PFSK-1 (cell line): ENCODE results near the gene SCMH1.

Experiments
- REST ChIP-seq, 2 experiments: IDR thresholded peaks; 2 replicates each; pipeline versions ENCODE4 v1.6.1 to v1.8.0; 2011 to 2012; ENCODE audit warnings: low read depth in 2 of 2, low read length in 2 of 2, control low read depth in 1 of 2, inconsistent platforms in 1 of 2, mild to moderate bottlenecking in 1 of 2, moderate library complexity in 1 of 2; ENCODE audit not compliant: insufficient read depth in 1 of 2
- SIN3A ChIP-seq: IDR thresholded peaks from 2 replicates; pipeline ENCODE4 v1.6.1; 2012; ENCODE audit warnings: mild to moderate bottlenecking, low read length, moderate library complexity, borderline replicate concordance; ENCODE audit not compliant: insufficient read depth

DNA sequence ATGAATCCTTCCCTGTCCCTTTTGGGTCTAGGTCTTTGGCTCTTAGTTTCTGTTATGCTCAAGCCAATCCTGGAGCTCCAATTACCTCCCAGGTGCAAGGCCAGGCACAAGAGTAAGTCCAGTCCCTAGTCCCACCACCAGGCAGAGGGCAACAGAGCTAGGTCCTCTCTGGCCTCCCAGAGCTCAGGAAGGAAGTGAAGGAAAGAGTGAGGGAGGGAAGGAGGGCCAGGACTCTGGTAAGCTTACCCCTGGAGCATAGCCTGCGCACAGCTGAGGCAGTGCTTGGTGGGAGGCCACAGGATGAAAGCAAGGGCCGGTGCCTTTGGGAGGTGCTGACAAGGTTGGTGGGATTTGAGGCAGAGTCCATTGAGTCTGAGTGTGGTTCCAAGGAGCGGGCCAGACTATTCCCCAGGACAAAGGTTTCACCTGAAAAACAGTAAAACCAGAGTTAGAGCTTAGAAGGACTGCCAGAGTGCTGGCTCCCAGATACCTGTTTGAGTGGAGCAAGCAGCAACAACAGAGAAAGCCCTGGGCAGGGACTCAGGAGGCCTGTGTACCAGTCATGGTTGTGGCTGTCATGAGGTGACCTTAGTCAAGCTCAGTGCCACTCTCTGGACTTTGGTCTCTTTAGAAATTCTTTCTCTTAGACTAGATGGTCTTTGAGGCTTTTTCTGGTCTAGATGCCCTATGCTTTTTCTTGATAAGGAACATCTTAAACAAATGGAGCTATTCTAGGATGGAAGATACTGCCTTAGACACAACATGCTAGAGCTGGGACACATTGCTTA is 204.8 kb downstream of the SCMH1 start:
- TF ChIP-seq SIN3A (no peak), REST (IDR thresholded peaks at IDR 0.05; ENCODE audit: insufficient read depth in 1 of 2, low read depth in 2 of 2, low read length in 2 of 2) (no peak)
